Smooth muscle cell (in vitro differentiated cells): ENCODE measurements around the gene C20orf144. TPM values are rescaled to one million over a fixed set of nuclear protein-coding genes. Genes with fewer than 3 reads are reported as not detected.

Source experiments
- DNase-seq: peaks from one replicate; lab custom pipeline; 2025; ENCODE audit not compliant: unreplicated experiment; lab: John Stamatoyannopoulos, UW
- H2AFZ ChIP-seq: fragments of 200-600 bp; sonication (generic); 2 replicates; pipeline ENCODE4 v1.6.0; 2016; ENCODE audit warnings: antibody characterized with exemption, low read depth, mild to moderate bottlenecking
- H3F3A ChIP-seq: fragments of 200-600 bp; sonication (generic); 2 replicates; pipeline ENCODE4 v1.6.0; 2017; ENCODE audit warnings: antibody characterized with exemption, low read depth
- H3K27ac ChIP-seq: fragments of 200-600 bp; sonication (generic); 2 replicates; pipeline ENCODE4 v1.5.1; 2016; ENCODE audit warnings: low read depth, mild to moderate bottlenecking
- H3K27me3 ChIP-seq: fragments of 200-600 bp; sonication (generic); 2 replicates; pipeline ENCODE4 v1.6.1; 2016; ENCODE audit warnings: low read depth, mild to moderate bottlenecking
- H3K36me3 ChIP-seq: fragments of 200-600 bp; sonication (generic); 2 replicates; pipeline ENCODE4 v1.5.1; 2016; ENCODE audit warnings: low read depth
- H3K4me1 ChIP-seq: fragments of 200-600 bp; sonication (generic); 2 replicates; pipeline ENCODE4 v1.5.1; 2016; ENCODE audit warnings: low read depth
- H3K4me2 ChIP-seq: fragments of 200-600 bp; sonication (generic); 2 replicates; pipeline ENCODE4 v1.6.0; 2016; ENCODE audit warnings: mild to moderate bottlenecking
- H3K4me3 ChIP-seq: fragments of 200-600 bp; sonication (generic); 2 replicates; pipeline ENCODE4 v1.5.1; 2016; ENCODE audit warnings: mild to moderate bottlenecking
- H3K79me2 ChIP-seq: fragments of 200-600 bp; sonication (generic); 2 replicates; pipeline ENCODE4 v1.6.0; 2016; ENCODE audit warnings: low read depth, mild to moderate bottlenecking
- H3K9ac ChIP-seq: fragments of 200-600 bp; sonication (generic); 2 replicates; pipeline ENCODE4 v1.6.0; 2016; ENCODE audit warnings: low read depth
- H3K9me3 ChIP-seq: fragments of 200-600 bp; sonication (generic); replicated peaks from 2 replicates; pipeline ENCODE4 v1.5.1; 2016; ENCODE audit warnings: low read depth
- H4K20me1 ChIP-seq: fragments of 200-600 bp; sonication (generic); 2 replicates; pipeline ENCODE4 v1.6.0; 2016; ENCODE audit warnings: low read depth
- WGBS: methylation state at CpG from one replicate; pipeline ENCODE4 v1.1.7; 2016; ENCODE audit warnings: low lambda C conversion rate; 5-methylcytosine and 5-hydroxymethylcytosine counted together
- polyA plus RNA-seq: library from polyadenylated mRNA; unstranded; fragments of >200 nt; fragmentation: Nextera tagmentation; extraction: Ambion mirVana; gene quantifications from 2 replicates; pipeline ENCODE4 v1.2.1, GENCODE V29; 2016
- total RNA-seq: library from RNA; depleted of rRNA; stranded (reverse); fragments of >200 nt; gene quantifications from 2 replicates; pipeline ENCODE4 v1.2.3, GENCODE V29; 2014
- TF ChIP-seq, protein P1 (sequence below): fragments of 200-600 bp; sonication (generic); IDR thresholded peaks from 2 replicates; pipeline ENCODE4 v1.5.1; 2017; ENCODE audit warnings: borderline replicate concordance, mild to moderate bottlenecking, antibody characterized with exemption; ENCODE audit not compliant: insufficient read depth, poor library complexity, severe bottlenecking

Gene C20orf144
- total and polyA plus RNA-seq, 2 experiments from 2014 or later: 0.73 to 1.1 TPM

- Histone ChIP-seq H3K27ac (no peak overlapping the region), H3K36me3 (no peaks in the 10 kb centered on the region), H3K27me3 (no peaks in the 10 kb centered on the region), H3K4me2 (no peak overlapping the region), H3K4me3 (no peak overlapping the region), H3F3A (peaks cover 10% of the 10 kb centered on the region), H3K79me2 (no peaks in the 10 kb centered on the region), H3K9ac (no peak overlapping the region), H2AFZ (no peak overlapping the region), H4K20me1 (peaks cover 20% of the 10 kb centered on the region), H3K9me3 (no peaks in the 10 kb centered on the region), H3K4me1 (no peaks in the 10 kb centered on the region)
- 89% methylated on average over 10 of the region's 10 CpGs for WGBS
- TF ChIP-seq, protein P1, sequence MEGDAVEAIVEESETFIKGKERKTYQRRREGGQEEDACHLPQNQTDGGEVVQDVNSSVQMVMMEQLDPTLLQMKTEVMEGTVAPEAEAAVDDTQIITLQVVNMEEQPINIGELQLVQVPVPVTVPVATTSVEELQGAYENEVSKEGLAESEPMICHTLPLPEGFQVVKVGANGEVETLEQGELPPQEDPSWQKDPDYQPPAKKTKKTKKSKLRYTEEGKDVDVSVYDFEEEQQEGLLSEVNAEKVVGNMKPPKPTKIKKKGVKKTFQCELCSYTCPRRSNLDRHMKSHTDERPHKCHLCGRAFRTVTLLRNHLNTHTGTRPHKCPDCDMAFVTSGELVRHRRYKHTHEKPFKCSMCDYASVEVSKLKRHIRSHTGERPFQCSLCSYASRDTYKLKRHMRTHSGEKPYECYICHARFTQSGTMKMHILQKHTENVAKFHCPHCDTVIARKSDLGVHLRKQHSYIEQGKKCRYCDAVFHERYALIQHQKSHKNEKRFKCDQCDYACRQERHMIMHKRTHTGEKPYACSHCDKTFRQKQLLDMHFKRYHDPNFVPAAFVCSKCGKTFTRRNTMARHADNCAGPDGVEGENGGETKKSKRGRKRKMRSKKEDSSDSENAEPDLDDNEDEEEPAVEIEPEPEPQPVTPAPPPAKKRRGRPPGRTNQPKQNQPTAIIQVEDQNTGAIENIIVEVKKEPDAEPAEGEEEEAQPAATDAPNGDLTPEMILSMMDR: no peak
- no peak for DNase-seq
Measured at GRCh38 chr20:33650753-33651561, 11.2 kb upstream of the C20orf144 start.

- H3F3A ChIP-seq: peaks cover 10% of the 10 kb centered on the region
- H3K27me3 ChIP-seq: no peaks in the 10 kb centered on the region
- no peak overlapping the region for H2AFZ ChIP-seq
- no peak for DNase-seq
- 90% methylated on average over 13 of the region's 13 CpGs for whole genome bisulfite sequencing
- no peak overlapping the region for H3K4me2 ChIP-seq
- H3K4me1 ChIP-seq: no peaks in the 10 kb centered on the region
- H3K79me2 ChIP-seq: no peaks in the 10 kb centered on the region
- H3K27ac ChIP-seq: no peak overlapping the region
- TF ChIP-seq, protein P1: no peak
- H3K9ac ChIP-seq: no peak overlapping the region
- H4K20me1 ChIP-seq: peaks cover 20% of the 10 kb centered on the region
- H3K4me3 ChIP-seq: no peak overlapping the region
- no peaks in the 10 kb centered on the region for H3K9me3 ChIP-seq
- H3K36me3 ChIP-seq: no peaks in the 10 kb centered on the region
Measured at GRCh38 chr20:33651562-33652048, 10.5 kb upstream of the C20orf144 start.

GRCh38 chr20:33653218-33653899 lies 8.8 kb upstream of the C20orf144 start:
- H3K4me2 ChIP-seq: no peak overlapping the region
- peaks cover 9% of the 10 kb centered on the region for H4K20me1 ChIP-seq

More at GRCh38 chr20:33653218-33653899, 8.8 kb upstream of the C20orf144 start:
- Histone ChIP-seq H3K27me3 (no peaks in the 10 kb centered on the region), H3K9me3 (no peaks in the 10 kb centered on the region), H2AFZ (no peak overlapping the region), H3K4me1 (no peaks in the 10 kb centered on the region), H3K27ac (no peak overlapping the region), H3K36me3 (peaks cover 6% of the 10 kb centered on the region), H3F3A (peaks cover 7% of the 10 kb centered on the region), H3K4me3 (no peak overlapping the region), H3K9ac (no peak overlapping the region), H3K79me2 (no peaks in the 10 kb centered on the region)
- TF ChIP-seq, protein P1: peak; percentile 83
- no peak for DNase-seq
- WGBS: 68% methylated on average over 16 of the region's 16 CpGs
